ENCODE data around the gene C1QTNF6. TPM values are rescaled to one million over a fixed set of nuclear protein-coding genes. Genes with fewer than 3 reads are reported as not detected.

C1QTNF6 gene
- total and polyA plus RNA-seq, 2 donors (not counting 3 experiments of a cell fraction or from before 2014, with no cell fraction given) = 20.2 to 27.6 TPM

- H3K9me3 ChIP-seq (replicated peaks; ENCODE audit: control insufficient read depth, insufficient read depth, low read length) = no peaks in the 10 kb centered on the region
- FAIRE-seq = no peak
- no TSS peak for BruUV-seq (replicated peaks)
- H3K4me3 ChIP-seq (replicated peaks in 1 of 3; ENCODE audit: insufficient read depth in 1 of 3, low read depth in 1 of 3, low read length in 3 of 3) = no peak overlapping the region
- intact Hi-C loops (cut with micrococcal nuclease) = no loop called here
- H3K27ac ChIP-seq (ENCODE audit: insufficient read depth, low read depth, low read length) = no peak overlapping the region
- dilution Hi-C loops (cut with MboI; ENCODE audit: extremely low pct_ligation_motif_present, low sequenced_read_pairs) = no loop called here
- no peaks in the 10 kb centered on the region for H3K79me2 ChIP-seq (ENCODE audit: control insufficient read depth, insufficient read depth, low read length)
- H3K9me1 ChIP-seq (replicated peaks; ENCODE audit: control insufficient read depth, extremely low read depth, insufficient read depth, low read length) = no peaks in the 10 kb centered on the region
- H2AFZ ChIP-seq (ENCODE audit: low read depth, low read length) = no peak overlapping the region
- TF ChIP-seq MYC (IDR thresholded peaks at IDR 0.05; ENCODE audit: low read depth, low read length) = no peak
- no peak for TF ChIP-seq JUN (IDR thresholded peaks at IDR 0.05; ENCODE audit: borderline replicate concordance, insufficient read depth, insufficient read length, low read depth)
- no peak for TF ChIP-seq CTCF (IDR thresholded peaks at IDR 0.05; ENCODE audit: extremely low read depth in 1 of 2, insufficient read depth in 1 of 2, low read depth in 1 of 2, low read length in 2 of 2)
- no peak for TF ChIP-seq MAX (IDR thresholded peaks at IDR 0.05; ENCODE audit: insufficient read depth, insufficient read length)
- no peak for TF ChIP-seq FOS (IDR thresholded peaks at IDR 0.05; ENCODE audit: borderline replicate concordance, insufficient read depth, low read length)
- no peak for TF ChIP-seq EZH2 (IDR thresholded peaks at IDR 0.05; ENCODE audit: borderline replicate concordance, low read depth, low read length, severe bottlenecking)
- no peak for TF ChIP-seq POLR2A (IDR thresholded peaks at IDR 0.05; ENCODE audit: low read depth, low read length)
- TF ChIP-seq GATA2 (IDR thresholded peaks at IDR 0.05; ENCODE audit: insufficient read depth, insufficient read length, low read depth, low read length) = no peak
- TF ChIP-seq POLR2AphosphoS5 (IDR thresholded peaks at IDR 0.05; ENCODE audit: insufficient read depth, low read depth, low read length) = no peak
- H4K20me1 ChIP-seq (replicated peaks; ENCODE audit: control insufficient read depth, extremely low read depth, insufficient read depth, low read length) = no peaks in the 10 kb centered on the region
- no peaks in the 10 kb centered on the region for H3K4me1 ChIP-seq (ENCODE audit: control insufficient read depth, extremely low read depth, insufficient read depth, low read length)
- no peak for DNase-seq (ENCODE audit: low read depth, low spot score)
- ChIA-PET CTCF (interaction anchor here (1.1 kb wide), 1 partner anchor 10 kb away, joined by 3 read pairs; no protein-coding TSS in a partner anchor), POLR2A (no interaction called here)
- no peaks in the 10 kb centered on the region for H3K36me3 ChIP-seq (ENCODE audit: control insufficient read depth in 2 of 2, extremely low read depth in 1 of 2, insufficient read depth in 2 of 2, low read length in 2 of 2)
- H3K27me3 ChIP-seq (ENCODE audit: control insufficient read depth in 2 of 2, insufficient read depth in 2 of 2, low read length in 2 of 2) = no peaks in the 10 kb centered on the region
- H3K9ac ChIP-seq (replicated peaks; ENCODE audit: extremely low read depth, insufficient read depth, low read length) = no peak overlapping the region
- H3K4me2 ChIP-seq (ENCODE audit: insufficient read depth, low read length) = no peak overlapping the region
Observed at GRCh38 chr22:37132773-37133172, 55.3 kb downstream of the C1QTNF6 start.

Small RNAs within 50 kb of the gene (small RNA-seq; reads per million reads assigned to genes)
- not detected for gene Z82188.1 (ENCODE audit: insufficient read depth, insufficient read length, low read depth, low replicate concordance)

Other genes with a start within 250 kb of the C1QTNF6 start
- gene TST, start 168.8 kb downstream of the C1QTNF6 start, total RNA-seq = 38.0 and 39.2 TPM in 2 replicates
- gene TST, start 168.8 kb downstream of the C1QTNF6 start, polyA plus RNA-seq = 95.1 and 116 TPM in 2 replicates
- 87.3 and 93.2 TPM in 2 replicates for gene MPST, start 168.5 kb downstream of the C1QTNF6 start, total RNA-seq
- gene MPST, start 168.5 kb downstream of the C1QTNF6 start, polyA plus RNA-seq = 124 and 185 TPM in 2 replicates
- 48.0 and 59.2 TPM in 2 replicates for gene KCTD17, start 136.5 kb downstream of the C1QTNF6 start, total RNA-seq
- 73.0 and 77.9 TPM in 2 replicates for gene KCTD17, start 136.5 kb downstream of the C1QTNF6 start, polyA plus RNA-seq
- not detected in 2 replicates for gene TMPRSS6, start 78.5 kb downstream of the C1QTNF6 start, total RNA-seq
- gene TMPRSS6, start 78.5 kb downstream of the C1QTNF6 start, polyA plus RNA-seq = not detected in 2 replicates
- gene IL2RB, start 38.3 kb downstream of the C1QTNF6 start, total RNA-seq = not detected in 2 replicates
- 0.01 and 0.10 TPM in 2 replicates for gene IL2RB, start 38.3 kb downstream of the C1QTNF6 start, polyA plus RNA-seq
- gene SSTR3, start 24.2 kb upstream of the C1QTNF6 start, total RNA-seq = not detected in 2 replicates
- gene SSTR3, start 24.2 kb upstream of the C1QTNF6 start, polyA plus RNA-seq = not detected in 2 replicates
- 111 and 122 TPM in 2 replicates for gene RAC2, start 56.0 kb upstream of the C1QTNF6 start, total RNA-seq
- 181 and 196 TPM in 2 replicates for gene RAC2, start 56.0 kb upstream of the C1QTNF6 start, polyA plus RNA-seq
- gene CYTH4, start 94.3 kb upstream of the C1QTNF6 start, total RNA-seq = not detected in 2 replicates
- 0.06 and 0.29 TPM in 2 replicates for gene CYTH4, start 94.3 kb upstream of the C1QTNF6 start, polyA plus RNA-seq
- gene ELFN2, start 239.2 kb upstream of the C1QTNF6 start, total RNA-seq = 1.3 and 1.4 TPM in 2 replicates
- gene ELFN2, start 239.2 kb upstream of the C1QTNF6 start, polyA plus RNA-seq = 0.33 and 0.41 TPM in 2 replicates

Measured in endothelial cell of umbilical vein (primary cell).